Mesodermal cell (in vitro differentiated cells): ENCODE results near the gene HABP4.

Experiments
- H3K27ac ChIP-seq: 2 replicates; pipeline ENCODE4 v1.7.0; 2013; ENCODE audit warnings: mild to moderate bottlenecking, low read depth, low read length, moderate library complexity; ENCODE audit not compliant: severe bottlenecking
- H3K36me3 ChIP-seq: 2 replicates; pipeline ENCODE4 v1.7.1; 2013; ENCODE audit warnings: mild to moderate bottlenecking, low read length, moderate library complexity; ENCODE audit not compliant: control insufficient read depth, insufficient read depth
- H3K4me1 ChIP-seq: one replicate; pipeline ENCODE4 v1.7.1; 2013; ENCODE audit warnings: mild to moderate bottlenecking, low read length; ENCODE audit not compliant: insufficient read depth, control insufficient read depth, poor library complexity, severe bottlenecking
- H3K4me3 ChIP-seq: 2 replicates; pipeline ENCODE4 v1.7.0; 2013; ENCODE audit warnings: low read length, control low read depth, mild to moderate bottlenecking; ENCODE audit not compliant: insufficient read depth, poor library complexity, severe bottlenecking; ENCODE audit errors: extremely low read depth
- H3K9me3 ChIP-seq: 2 replicates; pipeline ENCODE4 v1.7.1; 2013; ENCODE audit warnings: mild to moderate bottlenecking, low read length, moderate library complexity; ENCODE audit not compliant: control insufficient read depth
- WGBS, 2 experiments: methylation state at CpG; one replicate each; pipeline ENCODE4 v1.1.5; 2013; ENCODE audit warnings: missing lambda C conversion rate in 2 of 2; ENCODE audit not compliant: insufficient coverage in 2 of 2; 5-methylcytosine and 5-hydroxymethylcytosine counted together

Gene HABP4

GRCh38 chr9:96457266-96457665 lies 7.3 kb downstream of the HABP4 start:
- Histone ChIP-seq H3K4me3 (no peak overlapping the region), H3K9me3 (no peaks in the 10 kb centered on the region), H3K36me3 (peaks cover 40% of the 10 kb centered on the region), H3K4me1 (peaks cover 8% of the 10 kb centered on the region), H3K27ac (no peak overlapping the region)
- 92 to 96% methylated on average over 3 to 4 of the region's 4 CpGs for WGBS, 2 experiments

- Histone ChIP-seq H3K4me1 (peaks cover 8% of the 10 kb centered on the region), H3K27ac (no peak overlapping the region), H3K36me3 (peaks cover 40% of the 10 kb centered on the region), H3K9me3 (no peaks in the 10 kb centered on the region), H3K4me3 (no peak overlapping the region)
- 94 to 97% methylated on average over 7 of the region's 8 CpGs for WGBS, 2 experiments
These were observed 8.3 kb downstream of the HABP4 start for GRCh38 chr9:96458226-96458625.

- no peak overlapping the region for H3K4me3 ChIP-seq
- WGBS, 2 experiments: 97% methylated on average over 3 to 6 of the region's 7 CpGs
- peaks cover 40% of the 10 kb centered on the region for H3K36me3 ChIP-seq
- no peak overlapping the region for H3K27ac ChIP-seq
- H3K4me1 ChIP-seq: peaks cover 8% of the 10 kb centered on the region
- H3K9me3 ChIP-seq: no peaks in the 10 kb centered on the region
These were observed 9.5 kb downstream of the HABP4 start for GRCh38 chr9:96459268-96460007.

- H3K27ac ChIP-seq: no peak overlapping the region
- H3K4me3 ChIP-seq: no peak overlapping the region
- no peaks in the 10 kb centered on the region for H3K9me3 ChIP-seq
- H3K4me1 ChIP-seq: peaks cover 8% of the 10 kb centered on the region
- WGBS, 2 experiments: 98 to 100% methylated on average over 3 of the region's 5 CpGs
- peaks cover 39% of the 10 kb centered on the region for H3K36me3 ChIP-seq
These were observed 10.5 kb downstream of the HABP4 start for GRCh38 chr9:96460470-96460869.

- Histone ChIP-seq H3K36me3 (peaks cover 43% of the 10 kb centered on the region), H3K9me3 (no peaks in the 10 kb centered on the region), H3K4me1 (peaks cover 8% of the 10 kb centered on the region), H3K27ac (no peak overlapping the region), H3K4me3 (no peak overlapping the region)
These were observed 10.9 kb downstream of the HABP4 start for GRCh38 chr9:96460882-96461281.

- Histone ChIP-seq H3K36me3 (peaks cover 48% of the 10 kb centered on the region), H3K9me3 (no peaks in the 10 kb centered on the region), H3K4me1 (peaks cover 8% of the 10 kb centered on the region), H3K27ac (no peak overlapping the region), H3K4me3 (no peak overlapping the region)
- WGBS, 2 experiments: 98% methylated on average over 7 of the region's 8 CpGs
These were observed 11.4 kb downstream of the HABP4 start for GRCh38 chr9:96461336-96461735.

GRCh38 chr9:96462541-96462940 lies 12.6 kb downstream of the HABP4 start:
- WGBS, 2 experiments: 84% methylated on average over 5 to 6 of the region's 6 CpGs
- Histone ChIP-seq H3K9me3 (no peaks in the 10 kb centered on the region), H3K36me3 (peaks cover 56% of the 10 kb centered on the region), H3K4me3 (no peak overlapping the region), H3K27ac (no peak overlapping the region), H3K4me1 (peaks cover 3% of the 10 kb centered on the region)

- H3K36me3 ChIP-seq: peaks cover 62% of the 10 kb centered on the region
- no peak overlapping the region for H3K27ac ChIP-seq
- 76 to 90% methylated on average over 3 of the region's 6 CpGs for WGBS, 2 experiments
These were observed 14.5 kb downstream of the HABP4 start for GRCh38 chr9:96464426-96464825.

GRCh38 chr9:96467784-96468183 lies 17.8 kb downstream of the HABP4 start:
- H3K27ac ChIP-seq: no peak overlapping the region
- no peaks in the 10 kb centered on the region for H3K9me3 ChIP-seq
- H3K36me3 ChIP-seq: peaks cover 72% of the 10 kb centered on the region
- H3K4me3 ChIP-seq: no peak overlapping the region
- WGBS, 2 experiments: 98 to 100% methylated on average over 4 of the region's 5 CpGs
- H3K4me1 ChIP-seq: peaks cover 4% of the 10 kb centered on the region

More at GRCh38 chr9:96464426-96464825, 14.5 kb downstream of the HABP4 start:
- no peaks in the 10 kb centered on the region for H3K9me3 ChIP-seq
- H3K4me3 ChIP-seq: no peak overlapping the region
- no peaks in the 10 kb centered on the region for H3K4me1 ChIP-seq

- Histone ChIP-seq H3K27ac (no peak overlapping the region), H3K36me3 (peaks cover 63% of the 10 kb centered on the region), H3K4me3 (no peak overlapping the region), H3K4me1 (peaks cover 4% of the 10 kb centered on the region), H3K9me3 (no peaks in the 10 kb centered on the region)
- no CpG with 5 or more reads among the region's 4 CpGs for WGBS, 2 experiments
These were observed 26.0 kb downstream of the HABP4 start for GRCh38 chr9:96476013-96476412.

GRCh38 chr9:96476591-96476990 lies 26.6 kb downstream of the HABP4 start:
- Histone ChIP-seq H3K4me1 (peaks cover 4% of the 10 kb centered on the region), H3K27ac (no peak overlapping the region), H3K4me3 (no peak overlapping the region), H3K9me3 (no peaks in the 10 kb centered on the region), H3K36me3 (peaks cover 60% of the 10 kb centered on the region)
- 89 to 91% methylated on average over 5 of the region's 5 CpGs for WGBS, 2 experiments
